Bronchial epithelial cell (primary cell): ENCODE data around the gene TPCN1. TPM values are rescaled to one million over a fixed set of nuclear protein-coding genes. Genes with fewer than 3 reads are reported as not detected.
A peak's percentile ranks its signal among the peaks of the same experiment; 100 is the strongest.

Experiments used
- DNase-seq: peaks from one replicate; pipeline ENCODE4 v3.0.0-alpha.2; 2010; ENCODE audit warnings: low read depth
- FAIRE-seq: peaks from 2 replicates; lab custom pipeline; 2011; peaks lifted over from hg19 to GRCh38; lab: Jason Lieb, UNC
- H3K27me3 ChIP-seq: 2 replicates; pipeline ENCODE4 v1.5.1; 2011; ENCODE audit warnings: low read length; ENCODE audit not compliant: control insufficient read depth, insufficient read depth
- H3K36me3 ChIP-seq: 2 replicates; pipeline ENCODE4 v1.5.1; 2011; ENCODE audit warnings: low read length; ENCODE audit not compliant: control insufficient read depth, insufficient read depth
- H3K4me3 ChIP-seq: 2 replicates; pipeline ENCODE4 v1.5.1; 2011; ENCODE audit warnings: mild to moderate bottlenecking, low read depth, low read length, control low read depth
- CTCF ChIP-seq: IDR thresholded peaks from 2 replicates; pipeline ENCODE4 v1.5.1; 2011; ENCODE audit warnings: mild to moderate bottlenecking, moderate library complexity, low read length, control low read depth, inconsistent platforms; ENCODE audit not compliant: insufficient read depth, severe bottlenecking
- total RNA-seq: library from RNA; depleted of rRNA; stranded (reverse); fragments of >200 nt; gene quantifications from 2 replicates; pipeline ENCODE4 v1.2.1, GENCODE V29; 2014

TPCN1 gene
- total RNA-seq, 1 donor from 2014 or later, result 9.0 TPM

GRCh38 chr12:113277511-113277910 lies 56.2 kb downstream of the TPCN1 start:
- H3K4me3 ChIP-seq, result no peak overlapping the region
- TF ChIP-seq CTCF, result no peak
- peaks cover 3% of the 10 kb centered on the region for H3K36me3 ChIP-seq
- H3K27me3 ChIP-seq, result no peaks in the 10 kb centered on the region
- DNase-seq (no peak), FAIRE-seq (peak; percentile 23)

GRCh38 chr12:113278141-113278540 lies 56.9 kb downstream of the TPCN1 start:
- TF ChIP-seq CTCF, result no peak
- Histone ChIP-seq H3K36me3 (peaks cover 3% of the 10 kb centered on the region), H3K4me3 (no peak overlapping the region), H3K27me3 (no peaks in the 10 kb centered on the region)
- FAIRE-seq, result no peak
- DNase-seq, result no peak

GRCh38 chr12:113278633-113279032 lies 57.4 kb downstream of the TPCN1 start:
- FAIRE-seq (no peak), DNase-seq (no peak)
- no peak for TF ChIP-seq CTCF
- Histone ChIP-seq H3K27me3 (no peaks in the 10 kb centered on the region), H3K36me3 (peaks cover 3% of the 10 kb centered on the region), H3K4me3 (no peak overlapping the region)

- Histone ChIP-seq H3K36me3 (peaks cover 11% of the 10 kb centered on the region), H3K4me3 (no peak overlapping the region), H3K27me3 (no peaks in the 10 kb centered on the region)
- TF ChIP-seq CTCF, result no peak
- no peak for FAIRE-seq
- DNase-seq, result no peak
Observed at GRCh38 chr12:113284751-113285150, 63.5 kb downstream of the TPCN1 start.

- H3K4me3 ChIP-seq, result no peak overlapping the region
- DNase-seq (no peak), FAIRE-seq (no peak)
- H3K36me3 ChIP-seq, result peaks cover 19% of the 10 kb centered on the region
- no peak for TF ChIP-seq CTCF
- no peaks in the 10 kb centered on the region for H3K27me3 ChIP-seq
Observed at GRCh38 chr12:113285679-113286610, 64.7 kb downstream of the TPCN1 start.

- no peak for TF ChIP-seq CTCF
- Histone ChIP-seq H3K4me3 (no peak overlapping the region), H3K36me3 (peaks cover 24% of the 10 kb centered on the region), H3K27me3 (no peaks in the 10 kb centered on the region)
- FAIRE-seq (no peak), DNase-seq (no peak)
Observed at GRCh38 chr12:113286712-113287111, 65.4 kb downstream of the TPCN1 start.
